Keratinocyte (primary cell): ENCODE results near the gene ILK. TPM values are rescaled to one million over a fixed set of nuclear protein-coding genes. Genes with fewer than 3 reads are reported as not detected.

Experiments
- DNase-seq: peaks from one replicate; pipeline ENCODE4 v3.0.0-alpha.2; 2011; ENCODE audit warnings: low read depth, missing footprints, low spot score
- FAIRE-seq: peaks from 2 replicates; lab custom pipeline; 2011; peaks lifted over from hg19 to GRCh38; lab: Jason Lieb, UNC
- H2AFZ ChIP-seq: 2 replicates; pipeline ENCODE4 v1.6.0; 2012; ENCODE audit warnings: low read length, control low read depth, inconsistent platforms; ENCODE audit not compliant: control insufficient read depth
- H3K27ac ChIP-seq: 2 replicates; pipeline ENCODE4 v1.5.1; 2011; ENCODE audit warnings: low read length; ENCODE audit not compliant: control insufficient read depth, insufficient read depth
- H3K27me3 ChIP-seq: 3 replicates; pipeline ENCODE4 v1.6.0; 2011; ENCODE audit warnings: low read length; ENCODE audit not compliant: control insufficient read depth, insufficient read depth; ENCODE audit errors: extremely low read depth
- H3K36me3 ChIP-seq, 2 experiments: 2 replicates in 1 of 2; 3 replicates in 1 of 2; pipeline ENCODE4 v1.5.1; 2011; ENCODE audit warnings: low read length in 2 of 2, mild to moderate bottlenecking in 1 of 2; ENCODE audit not compliant: control insufficient read depth in 2 of 2, insufficient read depth in 2 of 2; ENCODE audit errors: extremely low read depth in 1 of 2
- H3K4me1 ChIP-seq: 3 replicates; pipeline ENCODE4 v1.5.1; 2011; ENCODE audit warnings: low read length; ENCODE audit not compliant: control insufficient read depth, insufficient read depth; ENCODE audit errors: extremely low read depth
- H3K4me2 ChIP-seq: 3 replicates; pipeline ENCODE4 v1.6.0; 2011; ENCODE audit warnings: low read depth, low read length; ENCODE audit not compliant: control insufficient read depth, insufficient read depth; ENCODE audit errors: extremely low read depth
- H3K4me3 ChIP-seq, 3 experiments: fragments of 200-600 bp in 1 of 3; sonication (generic) in 1 of 3; 2 replicates in 2 of 3; 3 replicates in 1 of 3; pipeline ENCODE4 v1.5.1; 2011 to 2016; ENCODE audit warnings: low read length in 3 of 3, mild to moderate bottlenecking in 3 of 3, control low read depth in 2 of 3, inconsistent platforms in 1 of 3, low read depth in 1 of 3, mixed read lengths in 1 of 3, mixed run types in 1 of 3, moderate library complexity in 1 of 3; ENCODE audit not compliant: control insufficient read depth in 2 of 3, insufficient read depth in 2 of 3; ENCODE audit errors: extremely low read depth in 1 of 3
- H3K79me2 ChIP-seq: 2 replicates; pipeline ENCODE4 v1.6.0; 2012; ENCODE audit warnings: low read length; ENCODE audit not compliant: control insufficient read depth, insufficient read depth
- H3K9ac ChIP-seq: 3 replicates; pipeline ENCODE4 v1.6.0; 2011; ENCODE audit warnings: low read length; ENCODE audit not compliant: control insufficient read depth, insufficient read depth; ENCODE audit errors: extremely low read depth
- H3K9me1 ChIP-seq: 3 replicates; pipeline ENCODE4 v1.6.0; 2011; ENCODE audit warnings: low read length; ENCODE audit not compliant: control insufficient read depth, insufficient read depth; ENCODE audit errors: extremely low read depth
- H3K9me3 ChIP-seq: 2 replicates; pipeline ENCODE4 v1.5.1; 2012; ENCODE audit warnings: low read depth, low read length; ENCODE audit not compliant: control insufficient read depth
- H4K20me1 ChIP-seq: 3 replicates; pipeline ENCODE4 v1.6.0; 2011; ENCODE audit warnings: low read length; ENCODE audit not compliant: control insufficient read depth, insufficient read depth; ENCODE audit errors: extremely low read depth
- CTCF ChIP-seq, 3 experiments: IDR thresholded peaks in 1 of 3; conservative IDR thresholded peaks in 1 of 3; optimal IDR thresholded peaks in 1 of 3; 2 replicates in 2 of 3; 3 replicates in 1 of 3; pipeline versions ENCODE3 to v1.5.1; 2011; ENCODE audit warnings: low read length in 3 of 3, mild to moderate bottlenecking in 3 of 3, moderate library complexity in 2 of 3, control low read depth in 1 of 3, inconsistent platforms in 1 of 3; ENCODE audit not compliant: insufficient read depth in 2 of 3; ENCODE audit errors: extremely low read depth in 1 of 3
- EZH2 ChIP-seq: IDR thresholded peaks from one replicate; pipeline ENCODE4 v1.6.1; 2012; ENCODE audit warnings: inconsistent platforms, mild to moderate bottlenecking, low read length, moderate library complexity
- dilution Hi-C: fragments of 300-500 bp; cut with MboI; formaldehyde crosslinking; loops from one replicate; pipeline ENCODE4 v1.7.0; 2020; ENCODE audit warnings: low sequenced_read_pairs; ENCODE audit not compliant: extremely low pct_ligation_motif_present
- polyA plus RNA-seq, 5 experiments: library from polyadenylated mRNA; depleted of rRNA in 3 of 5; stranded (reverse) in 3 of 5; stranded (forward) in 1 of 5; unstranded in 1 of 5; fragments of >200 nt; gene quantifications; 1 replicate in 1 of 5; 2 replicates in 3 of 5; 3 replicates in 1 of 5; pipeline versions ENCODE4 v1.2.1 to v1.2.3, GENCODE V29; 2011 to 2012; ENCODE audit warnings: missing spikeins in 2 of 5, low read depth in 1 of 5, low replicate concordance in 1 of 5

Gene ILK
- polyA plus RNA-seq, 1 donor (not counting 4 experiments of a cell fraction or from before 2014, with no cell fraction given): 117 TPM

- no peak overlapping the region for H2AFZ ChIP-seq
- peaks cover 23 to 24% of the 10 kb centered on the region in 2 experiments for H3K36me3 ChIP-seq
- peaks cover 4% of the 10 kb centered on the region for H3K79me2 ChIP-seq
- peaks cover 18% of the 10 kb centered on the region for H3K4me1 ChIP-seq
- no peak for TF ChIP-seq CTCF (optimal IDR thresholded peaks at IDR 0.05 in 1 of 3, IDR thresholded peaks at IDR 0.05 in 1 of 3, conservative IDR thresholded peaks at IDR 0.05 in 1 of 3; ENCODE audit: extremely low read depth in 1 of 3, insufficient read depth in 2 of 3, low read length in 3 of 3)
- no peak for TF ChIP-seq EZH2
- H3K4me2 ChIP-seq: peak overlapping the region; percentile 94
- dilution Hi-C loops: no loop called here
- no peaks in the 10 kb centered on the region for H3K27me3 ChIP-seq
- H3K27ac ChIP-seq: no peak overlapping the region
- no peaks in the 10 kb centered on the region for H3K9me1 ChIP-seq
- H3K9me3 ChIP-seq: no peaks in the 10 kb centered on the region
- FAIRE-seq (no peak), DNase-seq (no peak)
- H3K4me3 ChIP-seq: no peak overlapping the region
- H3K9ac ChIP-seq: no peak overlapping the region
- no peaks in the 10 kb centered on the region for H4K20me1 ChIP-seq
These were observed 13.8 kb downstream of the ILK start for GRCh38 chr11:6617315-6617781.

GRCh38 chr11:6618117-6619003, 14.8 kb downstream of the ILK start:
- peak; percentile 95 for FAIRE-seq

More at GRCh38 chr11:6618117-6619003, 14.8 kb downstream of the ILK start:
- Histone ChIP-seq H3K79me2 (peaks cover 4% of the 10 kb centered on the region), H2AFZ (peak overlapping the region; percentile 56), H3K27ac (peak overlapping the region; percentile 85), H3K27me3 (no peaks in the 10 kb centered on the region), H3K36me3 (peaks cover 23 to 24% of the 10 kb centered on the region in 2 experiments), H3K9ac (peak overlapping the region; percentile 87), H3K4me1 (peaks cover 12% of the 10 kb centered on the region), H3K4me3 (peak overlapping the region; percentile 80 to 97 (median 82)), H3K9me1 (no peaks in the 10 kb centered on the region), H4K20me1 (no peaks in the 10 kb centered on the region), H3K9me3 (no peaks in the 10 kb centered on the region), H3K4me2 (peak overlapping the region; percentile 94)
- TF ChIP-seq CTCF (optimal IDR thresholded peaks at IDR 0.05 in 1 of 3, IDR thresholded peaks at IDR 0.05 in 1 of 3, conservative IDR thresholded peaks at IDR 0.05 in 1 of 3; ENCODE audit: extremely low read depth in 1 of 3, insufficient read depth in 2 of 3, low read length in 3 of 3): no peak
- TF ChIP-seq EZH2: no peak
- peak; percentile 45 for DNase-seq
- dilution Hi-C loops: no loop called here
